Embryonic facial prominence (tissue), 1 donor: ENCODE data around the gene OR2G2.

ENCODE experiments used
- DNase-seq: peaks from one replicate; pipeline ENCODE4 v3.0.0-alpha.2; 2016; ENCODE audit errors: extremely low spot score

OR2G2 gene

GRCh38 chr1:247588060-247588459 lies at the start of gene OR2G2:
OR2G2 (plus strand) TSS chr1:247588360; CDS start chr1:247588360, 0 bp downstream.
- no peak for DNase-seq

GRCh38 chr1:247538561-247538960 lies 49.6 kb upstream of the OR2G2 start:
- DNase-seq = no peak

DNA sequence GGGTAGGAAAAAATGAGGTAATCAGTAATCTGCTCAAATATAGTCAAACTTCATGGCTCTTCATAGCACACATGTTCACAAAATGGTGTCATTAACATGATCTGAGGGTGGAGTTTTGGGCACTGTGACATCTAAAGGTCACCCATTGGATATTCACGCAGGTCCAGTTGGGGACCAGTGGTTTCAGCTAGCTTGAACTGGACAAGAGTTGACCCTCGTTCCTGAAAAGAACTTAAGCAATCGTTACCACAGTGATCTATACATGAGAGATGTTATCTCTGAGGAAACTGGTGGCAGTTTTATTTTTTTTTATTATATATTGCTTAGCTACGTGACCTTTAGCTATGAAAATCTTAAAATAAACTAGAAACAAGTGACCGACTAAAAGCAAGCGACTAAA lies 48.9 kb upstream of the OR2G2 start:
- no peak for DNase-seq

DNA sequence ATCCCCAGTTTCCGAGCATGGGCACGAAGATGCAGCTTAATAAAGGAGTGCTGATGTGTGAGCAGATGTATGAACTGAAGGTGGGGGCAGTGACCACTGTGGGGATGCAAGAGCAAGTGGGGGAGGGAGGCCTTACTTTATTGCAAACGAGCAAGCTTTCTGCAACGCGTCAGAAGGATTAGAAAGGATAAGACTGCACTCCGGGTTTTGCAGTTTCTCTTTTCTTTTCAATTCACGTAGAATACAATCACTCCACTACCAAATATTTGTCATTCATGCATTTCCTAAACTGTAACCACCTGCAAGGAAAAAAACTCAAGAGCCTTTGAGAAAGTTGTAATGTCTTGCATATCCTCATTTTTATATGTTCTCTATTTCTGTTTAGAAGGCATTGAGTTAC lies 47.6 kb upstream of the OR2G2 start:
- DNase-seq = no peak

- no peak for DNase-seq
These were observed 45.3 kb upstream of the OR2G2 start for GRCh38 chr1:247542811-247543210.

DNA sequence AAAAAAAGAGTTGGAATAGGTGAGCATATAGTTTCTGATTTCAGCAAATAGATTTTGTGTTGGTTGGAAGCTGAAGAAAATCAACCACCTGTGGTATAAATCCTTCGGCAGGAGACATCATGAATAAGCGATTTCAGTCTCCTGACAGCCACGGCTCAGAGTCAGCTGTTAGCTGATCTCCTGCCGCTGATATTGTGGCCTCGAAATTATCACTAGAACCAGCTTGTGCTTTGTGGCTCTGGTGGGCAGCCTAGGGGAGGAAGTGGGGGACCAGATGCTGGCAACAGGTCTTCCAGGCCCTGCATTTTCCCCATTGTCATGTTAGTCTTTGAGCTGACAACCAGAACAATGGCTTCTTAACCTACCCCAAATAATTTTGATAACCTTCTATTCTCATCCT lies 40.1 kb upstream of the OR2G2 start:
- no peak for DNase-seq

GRCh38 chr1:247548769-247549182 lies 39.4 kb upstream of the OR2G2 start, which contains the start of gene GCSAML:
GCSAML (plus strand) TSS chr1:247549134; CDS start chr1:247549192, 58 bp downstream.
- no peak for DNase-seq

- DNase-seq = no peak
These were observed 36.4 kb upstream of the OR2G2 start for GRCh38 chr1:247551721-247552120.

DNA sequence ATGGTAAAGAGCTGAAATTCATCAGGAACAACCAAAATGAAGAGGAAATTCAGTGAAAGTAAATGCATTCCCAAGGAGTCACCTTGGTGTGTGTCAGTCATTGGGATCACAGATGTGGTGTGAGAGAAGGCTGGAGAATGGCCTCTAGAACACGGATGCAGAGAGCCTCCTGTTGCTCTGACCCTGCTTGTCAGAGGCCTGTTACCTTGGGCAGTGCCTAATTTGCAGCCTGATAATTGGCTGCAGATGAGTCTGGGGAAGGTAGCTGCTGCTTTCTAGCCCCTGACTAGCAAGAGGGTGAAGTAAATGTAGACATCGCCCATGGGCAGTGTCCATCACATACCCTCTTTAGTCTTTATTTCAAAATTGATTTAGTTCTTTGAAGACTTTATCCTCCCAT lies 35.9 kb upstream of the OR2G2 start:
- DNase-seq = no peak

- DNase-seq = no peak
These were observed 30.1 kb upstream of the OR2G2 start for GRCh38 chr1:247557926-247558674.

DNA sequence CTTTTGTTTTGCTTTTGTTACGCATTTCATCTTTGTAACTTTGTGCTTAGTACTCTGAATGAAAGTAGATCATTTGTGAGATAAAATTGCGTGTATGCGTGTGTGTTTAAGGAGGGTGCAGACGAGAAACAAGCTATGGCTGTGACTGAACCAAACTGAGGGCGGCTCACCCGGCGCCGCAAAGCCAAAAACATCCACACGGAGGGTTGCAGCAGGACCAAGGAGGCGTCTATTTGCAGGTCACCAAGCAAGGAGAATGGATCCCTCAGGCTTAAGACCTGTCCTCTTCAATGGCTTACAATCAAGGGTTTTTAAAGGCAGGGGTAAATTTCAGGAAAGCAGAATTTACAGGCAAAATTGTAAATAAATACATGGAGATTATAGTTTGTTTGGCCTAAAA lies 26.4 kb upstream of the OR2G2 start:
- no peak for DNase-seq

DNA sequence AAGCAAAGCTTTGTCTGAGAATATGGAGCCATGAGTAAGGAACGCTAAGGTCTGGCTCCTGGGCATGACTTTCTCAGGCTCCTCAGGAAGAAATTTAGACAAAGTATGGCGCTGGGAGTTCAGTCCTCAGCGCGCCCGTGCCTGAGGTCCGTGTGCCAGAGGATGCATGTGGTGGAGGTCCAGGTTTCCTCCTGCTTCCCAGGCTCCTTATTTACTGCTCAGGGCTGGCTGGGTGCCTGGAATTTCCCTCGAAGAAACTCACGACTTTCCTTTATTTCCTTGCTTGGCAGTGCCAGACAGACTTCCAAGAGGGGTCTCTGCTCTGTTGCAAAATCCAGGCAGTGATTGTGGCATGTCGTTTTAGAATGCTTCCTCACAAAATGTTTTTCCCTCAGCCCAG lies 26.0 kb upstream of the OR2G2 start:
- no peak for DNase-seq

DNA sequence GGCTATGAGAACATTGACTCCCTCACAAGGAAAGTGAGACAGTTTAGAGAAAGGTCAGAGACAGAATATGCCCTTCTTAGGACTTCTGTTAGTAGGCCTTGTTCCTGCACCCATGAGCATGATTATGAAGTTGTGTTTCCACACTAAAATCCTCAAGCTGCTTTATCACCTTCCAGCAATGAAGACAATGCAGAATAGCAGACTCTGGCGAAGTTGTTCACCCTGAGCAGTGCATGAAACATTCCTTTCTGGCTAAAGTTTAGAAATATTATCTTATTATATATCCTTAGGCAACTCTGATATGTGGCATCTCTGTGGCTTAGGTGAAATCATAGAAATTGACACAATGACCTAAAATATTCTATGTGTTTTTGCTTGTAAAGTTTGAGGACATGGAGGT lies 13.9 kb upstream of the OR2G2 start:
- DNase-seq = no peak

DNA sequence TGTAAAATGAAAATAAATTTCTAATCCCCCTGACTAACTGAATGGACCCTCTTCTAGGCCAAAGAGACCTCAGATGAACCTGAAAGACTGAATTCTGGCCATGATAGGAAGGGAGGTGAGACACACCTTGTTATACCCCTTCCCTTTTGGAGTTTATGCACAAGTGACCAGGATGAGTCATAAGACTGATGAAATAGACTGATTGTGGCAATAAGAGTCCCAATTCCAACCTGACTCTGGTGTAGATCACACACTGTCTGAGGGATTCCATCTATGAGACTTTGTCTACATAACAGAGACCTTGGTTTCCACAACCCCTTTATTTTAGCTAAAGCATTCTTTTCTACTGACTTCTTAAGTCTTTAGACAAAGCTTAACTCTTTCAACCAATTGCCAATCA lies 13.5 kb upstream of the OR2G2 start:
- DNase-seq = no peak

DNA sequence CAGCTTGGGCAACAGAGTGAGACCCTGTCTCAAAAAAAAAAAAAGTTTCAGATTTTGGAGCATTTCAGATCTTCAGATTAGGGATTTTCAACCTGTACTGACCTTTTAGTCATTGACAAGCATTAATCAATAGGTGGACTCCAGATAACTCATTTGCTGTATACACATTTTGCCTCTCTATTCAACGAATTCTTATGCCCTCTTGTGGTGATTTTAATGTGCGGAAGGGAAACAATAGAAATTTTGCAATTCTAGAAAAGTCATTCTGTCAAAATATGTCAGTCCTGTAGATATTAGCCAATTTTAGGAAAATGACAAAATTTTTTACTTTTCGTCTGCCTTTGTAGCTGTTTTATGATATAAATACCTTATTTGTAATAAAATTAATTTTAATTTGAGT lies 11.6 kb upstream of the OR2G2 start:
- DNase-seq = no peak

DNA sequence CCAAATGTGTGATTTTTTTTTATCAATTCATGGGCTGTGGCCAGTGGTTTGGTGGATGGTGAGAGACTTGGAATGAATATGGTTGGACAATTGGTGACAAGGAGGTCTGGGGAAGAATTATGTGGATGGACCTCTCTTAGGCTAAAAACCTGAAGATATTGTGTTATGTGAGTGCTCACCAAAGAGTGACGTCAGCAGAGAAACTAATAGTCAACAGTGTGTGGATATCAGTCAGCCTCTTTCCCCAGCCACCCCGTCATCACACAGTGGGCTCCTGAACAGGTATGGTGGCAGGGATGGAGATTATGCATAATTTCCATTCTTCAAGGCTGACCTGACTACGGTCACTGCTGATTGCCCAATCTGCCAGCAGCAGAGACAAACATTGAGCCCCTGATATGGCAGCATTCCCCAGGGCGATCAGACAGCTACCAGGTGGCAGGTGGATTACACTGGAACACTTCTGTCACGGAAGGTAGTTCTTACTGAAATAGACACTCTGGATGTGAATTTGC lies 9.2 kb upstream of the OR2G2 start:
- no peak for DNase-seq

GRCh38 chr1:247605286-247605685 lies 17.1 kb downstream of the OR2G2 start, which contains the start of gene OR2G3:
OR2G3 (plus strand) TSS chr1:247605586; CDS start chr1:247605586, 0 bp downstream.
- no peak for DNase-seq

GRCh38 chr1:247613405-247613804 lies 25.2 kb downstream of the OR2G2 start:
- no peak for DNase-seq

DNA sequence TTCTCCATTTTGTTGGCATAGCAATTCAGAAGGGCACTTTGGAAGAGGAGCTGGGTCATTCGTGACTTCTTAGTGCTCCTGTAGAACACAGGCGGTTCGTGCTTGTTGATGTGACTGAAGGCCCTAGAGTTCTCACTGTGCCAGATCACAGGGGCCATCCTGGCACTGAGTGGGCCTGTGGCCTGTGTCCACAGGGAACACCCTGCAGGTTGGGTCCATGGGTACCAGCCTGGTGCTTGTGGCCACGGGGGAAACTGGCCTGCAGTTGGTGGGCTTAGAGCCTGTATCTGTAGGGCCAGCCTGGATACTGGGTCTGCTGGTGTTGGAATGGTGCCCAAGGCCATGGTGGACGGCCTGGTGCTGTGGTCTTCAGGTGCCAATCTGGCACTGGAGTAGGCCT lies 26.5 kb downstream of the OR2G2 start:
- no peak for DNase-seq

- no peak for DNase-seq
These were observed 39.8 kb downstream of the OR2G2 start for GRCh38 chr1:247627951-247628350.

- DNase-seq = no peak
These were observed 49.9 kb downstream of the OR2G2 start for GRCh38 chr1:247638011-247638410.

GRCh38 chr1:247638781-247639180 lies 50.6 kb downstream of the OR2G2 start:
- DNase-seq = no peak
